Activated CD4-positive, alpha-beta memory T cell treated with anti-CD3 and anti-CD28 coated beads, Interleukin-2, amount 10 ng/mL, durations not matched to agents 7 days and 5 days (primary cell): Measurements from ENCODE around the gene KBTBD4. TPM values are rescaled to one million over a fixed set of nuclear protein-coding genes. Genes with fewer than 3 reads are reported as not detected.

ENCODE experiments used
- CTCF ChIA-PET: fragments of 350-600 bp; sonication (Branson Sonifier 250); formaldehyde crosslinking; loops from one replicate; lab custom pipeline; 2021; ENCODE audit warnings: antibody characterized with exemption, inconsistent platforms; lab: Charles Lee
- POLR2A ChIA-PET: fragments of 350-600 bp; sonication (Branson Sonifier 250); formaldehyde crosslinking; loops from one replicate; lab custom pipeline; 2021; ENCODE audit warnings: antibody characterized with exemption; lab: Charles Lee
- DNase-seq: peaks from one replicate; pipeline ENCODE4 v3.0.0-alpha.2; 2020
- H3K27ac Mint-ChIP-seq: one replicate; pipeline ENCODE4 v1.8.0; 2021; ENCODE audit warnings: mild to moderate bottlenecking, mixed read lengths
- H3K27me3 Mint-ChIP-seq: one replicate; pipeline ENCODE4 v1.8.0; 2021; ENCODE audit warnings: mixed read lengths
- H3K36me3 Mint-ChIP-seq: one replicate; pipeline ENCODE4 v1.8.0; 2021; ENCODE audit warnings: low read depth, mixed read lengths
- H3K4me1 Mint-ChIP-seq: one replicate; pipeline ENCODE4 v1.8.0; 2021; ENCODE audit warnings: mixed read lengths
- H3K4me3 Mint-ChIP-seq: one replicate; pipeline ENCODE4 v1.8.0; 2021; ENCODE audit warnings: mild to moderate bottlenecking, mixed read lengths
- H3K9me3 Mint-ChIP-seq: one replicate; pipeline ENCODE4 v1.8.0; 2021; ENCODE audit warnings: mixed read lengths
- total RNA-seq, 2 experiments: library from RNA; stranded (reverse); gene quantifications; one replicate each; pipeline ENCODE4 v1.2.3, GENCODE V29; 2021

The KBTBD4 gene
- total RNA-seq = 10 to 100 TPM; 18.1 to 18.2 TPM

DNA sequence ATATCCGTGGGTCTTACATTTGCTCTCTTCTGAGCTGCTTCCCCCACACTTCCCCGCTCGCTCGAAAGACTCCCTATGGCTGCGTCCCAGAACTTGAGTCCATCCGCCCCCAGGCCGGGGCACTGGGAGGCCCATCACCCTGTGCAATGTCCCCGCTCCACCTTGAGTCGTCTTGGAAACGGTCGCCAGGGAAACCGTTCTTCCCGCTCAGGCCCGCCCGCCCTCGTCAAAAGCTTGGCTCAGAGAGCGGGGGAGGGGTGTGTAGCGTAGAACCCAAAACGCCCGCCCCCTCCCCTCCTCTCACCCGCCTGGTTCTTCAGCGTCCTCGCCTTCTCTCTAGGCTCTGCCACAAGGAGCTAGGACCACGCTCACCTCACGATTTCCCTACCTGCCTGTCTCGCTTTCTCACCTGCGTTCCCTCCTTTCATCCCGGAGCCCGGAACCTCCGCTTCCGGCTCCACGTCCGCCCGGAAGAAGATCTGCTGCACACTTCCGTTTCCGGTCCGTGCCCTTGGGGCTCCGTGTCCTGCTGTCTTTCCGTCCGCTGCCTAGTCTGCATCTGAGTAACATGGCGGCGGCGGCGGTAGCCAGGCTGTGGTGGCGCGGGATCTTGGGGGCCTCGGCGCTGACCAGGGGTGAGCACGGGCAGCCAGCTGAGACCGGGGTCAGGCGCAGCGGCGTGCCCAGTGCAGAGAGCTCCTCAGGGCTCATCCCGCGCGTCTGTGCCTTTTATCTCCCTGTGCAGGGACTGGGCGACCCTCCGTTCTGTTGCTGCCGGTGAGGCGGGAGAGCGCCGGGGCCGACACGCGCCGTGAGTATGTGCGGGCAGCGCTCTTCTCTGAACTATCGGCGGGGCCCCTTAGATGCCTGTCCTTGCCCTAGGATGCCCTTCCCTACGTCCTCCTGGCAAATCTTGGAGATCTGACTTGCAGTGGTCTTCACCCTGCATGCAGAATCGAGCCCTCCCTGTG, at the start of gene KBTBD4, which contains the start of gene NDUFS3:
TSS of gene KBTBD4 (minus strand) at position 447 of the 971 bp plus-strand sequence. CDS start at position 428, 19 bp downstream.
TSS of gene NDUFS3 (plus strand) at position 551 of the 971 bp plus-strand sequence. CDS start at position 569, 18 bp downstream.
- ChIA-PET CTCF (interaction anchor here (0.9 to 2.4 kb wide), 6 partner anchors 14 to 137 kb away, joined by 3 to 7 read pairs (median 4); partner anchors contain the start of genes AGBL2 and PTPMT1), POLR2A (interaction anchor here (0.6 to 6.8 kb wide), 17 partner anchors 8 to 642 kb away, joined by 3 to 85 read pairs (median 5); partner anchors contain the start of genes ACP2, AGBL2, C1QTNF4 and CELF1)
- Mint-ChIP-seq H3K4me3 (peak within 1 kb of the TSS; percentile 91), H3K27me3 (no peaks in the 10 kb centered on the region), H3K27ac (peak within 1 kb of the TSS; percentile 86), H3K36me3 (peaks cover 55% of the 10 kb centered on the region), H3K9me3 (no peaks in the 10 kb centered on the region), H3K4me1 (peaks cover 36% of the 10 kb centered on the region)
- DNase-seq = peak; percentile 90

DNA sequence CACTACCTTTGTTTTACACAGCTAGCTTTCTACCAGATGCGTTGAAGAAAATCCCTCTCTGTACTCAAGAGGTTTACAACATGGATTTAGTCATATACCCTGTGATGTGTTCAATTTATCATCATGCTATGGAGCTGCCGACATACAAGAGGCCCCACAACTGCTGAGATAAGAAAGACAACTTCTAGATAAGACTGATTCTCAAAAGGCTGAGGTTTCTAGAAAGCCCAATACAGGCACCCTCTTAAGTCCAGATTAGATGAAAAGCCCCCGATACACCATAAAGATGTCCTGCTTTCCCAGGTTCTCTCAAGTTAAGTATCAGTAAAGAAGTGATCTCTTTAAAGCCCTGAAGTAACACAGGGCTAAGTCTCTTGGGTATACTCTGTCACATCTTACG, 49.3 kb upstream of the KBTBD4 start:
- ChIA-PET CTCF (no interaction called here), POLR2A (no interaction called here)
- H3K4me3 Mint-ChIP-seq = no peak overlapping the region
- no peaks in the 10 kb centered on the region for H3K27me3 Mint-ChIP-seq
- no peaks in the 10 kb centered on the region for H3K4me1 Mint-ChIP-seq
- H3K27ac Mint-ChIP-seq = no peak overlapping the region
- H3K9me3 Mint-ChIP-seq = no peaks in the 10 kb centered on the region
- H3K36me3 Mint-ChIP-seq = peaks cover 49% of the 10 kb centered on the region
- no peak for DNase-seq

DNA sequence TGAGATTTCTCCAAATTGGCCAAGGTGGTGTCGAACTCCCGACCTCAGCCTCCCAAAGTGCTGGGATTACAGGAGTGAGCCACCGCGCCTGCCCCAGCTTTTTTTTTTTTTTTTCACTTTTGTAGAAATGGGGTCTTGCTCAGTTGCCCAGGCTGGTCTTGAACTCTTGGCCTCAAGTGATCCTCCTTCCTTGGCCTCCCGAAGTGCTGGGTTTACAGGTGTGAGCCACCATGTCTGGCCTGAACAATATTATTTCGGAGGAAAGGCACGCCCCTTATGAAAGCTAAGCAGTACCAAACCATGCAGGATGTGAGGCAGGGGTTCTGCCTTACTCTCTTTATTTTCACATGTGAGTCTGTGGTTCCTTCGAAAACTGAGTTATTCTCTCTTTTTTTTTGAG, 47.5 kb upstream of the KBTBD4 start:
- H3K27ac Mint-ChIP-seq = no peak overlapping the region
- ChIA-PET POLR2A (no interaction called here), CTCF (interaction anchor here (0.7 kb wide), 1 partner anchor 58 kb away, joined by 3 read pairs; no protein-coding TSS in a partner anchor)
- H3K9me3 Mint-ChIP-seq = no peaks in the 10 kb centered on the region
- DNase-seq = no peak
- H3K4me1 Mint-ChIP-seq = no peaks in the 10 kb centered on the region
- H3K36me3 Mint-ChIP-seq = peaks cover 52% of the 10 kb centered on the region
- H3K27me3 Mint-ChIP-seq = no peaks in the 10 kb centered on the region
- H3K4me3 Mint-ChIP-seq = no peak overlapping the region

DNA sequence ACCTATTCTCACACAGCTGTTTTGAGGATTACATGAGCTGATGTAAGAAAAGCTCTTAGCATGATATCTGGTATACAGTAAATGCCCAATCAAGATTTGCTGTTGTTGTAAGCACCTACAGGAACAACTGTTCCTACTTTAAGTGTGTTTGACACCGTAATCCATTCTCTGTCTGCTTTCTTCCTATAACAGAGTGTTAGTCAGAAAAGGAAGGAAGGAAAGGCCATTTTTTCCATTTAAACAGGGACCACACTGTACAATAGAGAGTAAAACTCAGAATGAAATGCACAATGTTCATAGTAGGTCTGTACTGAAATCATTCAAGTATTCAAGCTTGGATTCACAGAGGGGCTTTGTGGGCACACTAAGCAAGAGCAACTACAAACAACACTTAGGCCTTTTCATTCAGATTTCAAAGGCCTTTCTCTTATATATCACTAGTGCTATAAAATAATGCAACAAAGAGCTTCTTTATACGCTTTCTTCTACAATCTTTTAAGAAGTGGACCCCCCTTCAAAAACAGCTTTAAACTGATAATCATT, 42.1 kb upstream of the KBTBD4 start:
- H3K27ac Mint-ChIP-seq = no peak overlapping the region
- peaks cover 32% of the 10 kb centered on the region for H3K36me3 Mint-ChIP-seq
- no peaks in the 10 kb centered on the region for H3K9me3 Mint-ChIP-seq
- peaks cover 13% of the 10 kb centered on the region for H3K4me1 Mint-ChIP-seq
- no peaks in the 10 kb centered on the region for H3K27me3 Mint-ChIP-seq
- no peak for DNase-seq
- ChIA-PET POLR2A (interaction anchor here (1.0 kb wide), 1 partner anchor 18 kb away, joined by 3 read pairs; no protein-coding TSS in a partner anchor), CTCF (interaction anchor here (0.5 kb wide), 1 partner anchor 1158 kb away, joined by 3 read pairs; no protein-coding TSS in a partner anchor)
- H3K4me3 Mint-ChIP-seq = no peak overlapping the region

DNA sequence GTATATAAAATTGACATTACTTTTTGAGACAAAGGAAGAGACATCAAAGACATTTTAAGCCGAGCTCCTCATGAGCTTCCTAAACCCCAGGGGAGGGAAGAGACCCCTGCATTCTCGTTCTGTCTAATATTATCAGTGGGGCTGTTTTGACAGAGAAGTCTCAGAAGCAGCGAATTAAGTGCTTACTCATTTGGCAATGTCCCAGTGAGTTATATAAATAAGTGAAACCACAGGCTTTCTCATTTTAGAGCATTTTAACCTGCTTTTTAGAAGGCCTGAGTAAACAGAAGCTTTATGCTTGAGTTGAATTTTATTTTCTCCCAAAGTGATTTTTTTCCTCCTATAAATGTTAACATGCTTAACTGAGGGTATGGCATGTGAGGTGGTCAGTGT, 38.6 kb upstream of the KBTBD4 start:
- CTCF ChIA-PET = interaction anchor here (1.0 to 1.3 kb wide), 4 partner anchors 11 to 191 kb away, joined by 3 to 5 read pairs (median 4); partner anchors contain the start of gene PSMC3
- no peak overlapping the region for H3K27ac Mint-ChIP-seq
- no peak overlapping the region for H3K4me3 Mint-ChIP-seq
- POLR2A ChIA-PET = no interaction called here
- H3K36me3 Mint-ChIP-seq = peaks cover 25% of the 10 kb centered on the region
- H3K9me3 Mint-ChIP-seq = no peaks in the 10 kb centered on the region
- DNase-seq = no peak
- no peaks in the 10 kb centered on the region for H3K27me3 Mint-ChIP-seq
- peaks cover 13% of the 10 kb centered on the region for H3K4me1 Mint-ChIP-seq

DNA sequence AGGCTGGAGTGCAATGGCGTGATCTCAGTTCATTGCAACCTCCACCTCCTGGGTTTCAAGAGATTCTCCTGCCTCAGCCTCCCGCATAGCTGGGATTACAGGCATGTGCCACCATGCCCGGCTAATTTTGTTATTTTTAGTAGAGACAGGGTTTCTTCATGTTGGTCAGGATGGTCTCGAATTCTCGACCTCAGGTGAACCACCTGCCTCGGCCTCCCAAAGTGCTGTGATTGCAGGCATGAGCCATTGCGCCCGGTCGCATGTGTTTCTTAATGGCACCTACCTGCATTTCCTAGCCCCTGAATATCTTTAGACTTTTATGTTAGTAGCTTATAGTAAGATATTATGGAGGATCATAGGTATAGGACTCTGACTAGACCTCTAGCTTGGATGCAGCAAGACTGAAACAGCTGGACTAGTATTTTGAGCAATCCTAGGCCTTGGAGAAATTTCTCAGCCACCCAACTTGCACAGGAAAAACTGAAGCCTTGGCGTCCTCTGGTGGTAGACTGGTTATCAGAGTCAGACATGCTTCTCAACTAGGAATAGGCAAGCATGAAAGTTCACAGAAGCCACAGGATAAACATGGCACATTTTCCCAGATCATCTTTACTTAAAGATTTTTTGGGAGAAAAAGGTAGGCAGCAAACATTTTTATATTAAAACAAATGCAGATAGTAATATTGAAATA, 38.1 kb upstream of the KBTBD4 start:
- H3K9me3 Mint-ChIP-seq = no peaks in the 10 kb centered on the region
- H3K4me1 Mint-ChIP-seq = peaks cover 13% of the 10 kb centered on the region
- POLR2A ChIA-PET = interaction anchor here (1.0 kb wide), 1 partner anchor 13 kb away, joined by 3 read pairs; no protein-coding TSS in a partner anchor
- no peak overlapping the region for H3K4me3 Mint-ChIP-seq
- no peaks in the 10 kb centered on the region for H3K27me3 Mint-ChIP-seq
- CTCF ChIA-PET = interaction anchor here (0.6 to 1.3 kb wide), 5 partner anchors 10 to 190 kb away, joined by 3 to 5 read pairs (median 4); partner anchors contain the start of gene PSMC3
- H3K27ac Mint-ChIP-seq = no peak overlapping the region
- peaks cover 20% of the 10 kb centered on the region for H3K36me3 Mint-ChIP-seq
- peak; percentile 23 for DNase-seq

DNA sequence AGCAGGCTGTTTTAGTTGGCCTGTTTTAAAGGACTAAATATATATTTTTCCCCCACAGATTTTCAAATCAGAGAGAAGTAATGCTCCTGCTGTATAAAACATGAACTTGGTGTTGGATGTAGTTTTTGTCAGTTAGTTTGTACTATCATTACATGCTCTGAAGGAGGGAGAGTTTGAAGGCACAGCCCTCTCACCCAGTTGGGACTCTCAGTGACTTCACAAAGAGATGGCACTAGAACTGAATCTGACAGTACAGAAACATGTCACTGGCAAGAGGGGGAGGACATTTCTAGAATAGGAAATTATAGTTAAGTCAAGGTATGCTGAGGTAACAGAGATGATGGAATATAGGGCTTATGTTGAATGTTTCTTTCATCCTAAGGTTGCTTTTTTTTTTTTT, 36.5 kb upstream of the KBTBD4 start:
- H3K4me1 Mint-ChIP-seq = peaks cover 13% of the 10 kb centered on the region
- H3K27ac Mint-ChIP-seq = no peak overlapping the region
- POLR2A ChIA-PET = no interaction called here

DNA sequence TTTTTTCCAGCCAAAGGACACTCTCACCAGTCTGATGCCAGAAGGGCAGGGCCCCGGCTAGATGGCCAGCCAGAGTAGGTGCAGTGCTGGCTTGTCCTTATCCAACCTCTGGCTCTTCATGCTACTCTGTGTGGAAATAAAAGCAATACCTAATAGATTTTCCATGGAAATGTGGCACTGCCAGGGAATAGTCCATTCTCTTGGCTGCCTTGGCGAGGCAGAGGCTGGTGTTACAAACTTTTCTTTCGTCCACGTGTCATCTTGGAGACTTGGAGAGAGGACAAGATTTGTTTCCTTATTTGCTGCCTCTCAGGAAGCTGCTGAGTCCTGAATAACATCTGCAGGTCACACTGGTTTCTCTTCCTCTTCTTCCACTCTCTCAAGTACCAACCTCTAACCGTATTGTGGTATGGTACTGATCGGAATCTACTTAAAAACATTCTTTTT, 32.6 kb upstream of the KBTBD4 start:
- no peak for DNase-seq

More for the DNA sequence above, 36.5 kb upstream of the KBTBD4 start:
- Mint-ChIP-seq H3K4me3 (no peak overlapping the region), H3K9me3 (no peaks in the 10 kb centered on the region), H3K27me3 (no peaks in the 10 kb centered on the region), H3K36me3 (peaks cover 16% of the 10 kb centered on the region)
- DNase-seq = no peak
- CTCF ChIA-PET = no interaction called here

DNA sequence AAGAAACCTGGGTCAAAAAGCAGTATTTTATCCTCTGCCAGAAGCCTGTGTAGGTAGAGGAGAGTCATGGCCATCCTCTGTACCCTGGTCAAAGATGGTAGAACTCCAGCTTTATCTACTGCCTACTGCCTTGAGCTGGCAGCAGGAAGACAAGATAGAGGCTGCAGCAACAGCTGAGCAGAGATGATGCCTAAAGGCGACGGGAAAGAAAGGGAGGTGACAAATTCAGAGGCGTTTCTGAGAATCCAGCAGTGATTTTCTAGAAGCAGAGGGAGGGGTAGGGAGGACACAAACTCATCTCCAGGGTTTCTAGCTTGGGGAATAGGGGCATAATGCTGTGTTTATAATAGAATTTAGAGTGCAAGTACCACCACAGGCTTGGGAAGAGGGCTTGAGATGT, 30.9 kb upstream of the KBTBD4 start:
- CTCF ChIA-PET = interaction anchor here (0.6 to 0.9 kb wide), 2 partner anchors 10 to 92 kb away, joined by 3 read pairs; no protein-coding TSS in a partner anchor
- Mint-ChIP-seq H3K36me3 (no peaks in the 10 kb centered on the region), H3K27ac (no peak overlapping the region), H3K9me3 (no peaks in the 10 kb centered on the region), H3K4me3 (no peak overlapping the region), H3K27me3 (peaks cover 6% of the 10 kb centered on the region), H3K4me1 (peaks cover 8% of the 10 kb centered on the region)
- DNase-seq = no peak
- POLR2A ChIA-PET = interaction anchor here (1.2 to 1.4 kb wide), 3 partner anchors 9 to 31 kb away, joined by 3 to 7 read pairs (median 4); partner anchors contain the start of genes KBTBD4 and NDUFS3

More for the DNA sequence above, 32.6 kb upstream of the KBTBD4 start:
- Mint-ChIP-seq H3K27me3 (peaks cover 2% of the 10 kb centered on the region), H3K36me3 (no peaks in the 10 kb centered on the region), H3K27ac (no peak overlapping the region), H3K4me3 (no peak overlapping the region), H3K9me3 (no peaks in the 10 kb centered on the region), H3K4me1 (peaks cover 10% of the 10 kb centered on the region)
- CTCF ChIA-PET = no interaction called here
- POLR2A ChIA-PET = interaction anchor here (1.0 kb wide), 1 partner anchor 16 kb away, joined by 4 read pairs; no protein-coding TSS in a partner anchor

DNA sequence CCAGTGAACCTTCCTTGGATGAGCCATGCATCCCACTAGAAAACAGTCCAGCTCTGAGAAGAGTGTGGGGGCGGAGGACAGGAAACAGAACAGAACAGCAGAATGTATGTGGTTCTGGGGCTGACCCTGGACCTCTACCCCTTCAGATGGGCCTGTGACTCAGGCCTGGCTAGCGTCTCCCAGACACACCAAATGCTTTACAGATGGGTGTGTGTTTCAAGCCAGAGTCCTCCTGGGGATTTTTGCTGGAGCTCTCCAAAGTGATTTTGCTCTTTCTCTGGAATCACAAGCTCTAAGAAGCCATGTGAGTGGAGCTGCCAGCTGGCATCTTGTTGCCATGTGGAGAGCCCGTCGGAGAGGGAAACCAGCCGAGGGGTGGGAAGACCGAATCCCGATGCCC, 28.6 kb upstream of the KBTBD4 start:
- Mint-ChIP-seq H3K4me3 (no peak overlapping the region), H3K4me1 (peaks cover 8% of the 10 kb centered on the region), H3K27ac (no peak overlapping the region), H3K9me3 (no peaks in the 10 kb centered on the region), H3K36me3 (no peaks in the 10 kb centered on the region), H3K27me3 (peaks cover 6% of the 10 kb centered on the region)
- CTCF ChIA-PET = interaction anchor here (0.8 to 0.9 kb wide), 2 partner anchors 10 to 153 kb away, joined by 3 to 4 read pairs; no protein-coding TSS in a partner anchor
- no peak for DNase-seq
- POLR2A ChIA-PET = no interaction called here

DNA sequence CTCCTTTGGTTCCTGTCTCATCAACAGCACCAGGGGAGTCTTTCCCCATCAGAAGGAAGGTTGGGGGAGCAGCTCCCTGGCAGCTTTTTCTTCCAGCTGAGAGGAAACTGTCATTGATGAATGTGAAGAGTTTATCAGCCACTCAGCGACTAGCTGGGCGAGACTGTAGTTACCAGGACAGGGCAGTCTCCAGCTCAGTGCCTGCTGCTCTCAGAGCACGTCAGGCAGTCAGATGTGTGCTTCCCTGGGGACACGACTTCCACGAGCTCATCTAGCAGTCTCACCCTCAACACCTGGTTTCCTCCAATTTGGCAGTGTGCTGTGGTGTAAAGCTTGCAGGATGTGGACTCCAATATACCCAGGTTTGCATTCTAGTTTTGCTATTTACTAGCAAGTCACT, 28.0 kb upstream of the KBTBD4 start:
- peaks cover 8% of the 10 kb centered on the region for H3K4me1 Mint-ChIP-seq
- POLR2A ChIA-PET = no interaction called here
- CTCF ChIA-PET = interaction anchor here (0.8 to 0.9 kb wide), 2 partner anchors 10 to 152 kb away, joined by 3 to 4 read pairs; no protein-coding TSS in a partner anchor
- no peak overlapping the region for H3K27ac Mint-ChIP-seq
- H3K27me3 Mint-ChIP-seq = peaks cover 6% of the 10 kb centered on the region
- H3K36me3 Mint-ChIP-seq = no peaks in the 10 kb centered on the region
- no peaks in the 10 kb centered on the region for H3K9me3 Mint-ChIP-seq
- DNase-seq = no peak
- H3K4me3 Mint-ChIP-seq = no peak overlapping the region

DNA sequence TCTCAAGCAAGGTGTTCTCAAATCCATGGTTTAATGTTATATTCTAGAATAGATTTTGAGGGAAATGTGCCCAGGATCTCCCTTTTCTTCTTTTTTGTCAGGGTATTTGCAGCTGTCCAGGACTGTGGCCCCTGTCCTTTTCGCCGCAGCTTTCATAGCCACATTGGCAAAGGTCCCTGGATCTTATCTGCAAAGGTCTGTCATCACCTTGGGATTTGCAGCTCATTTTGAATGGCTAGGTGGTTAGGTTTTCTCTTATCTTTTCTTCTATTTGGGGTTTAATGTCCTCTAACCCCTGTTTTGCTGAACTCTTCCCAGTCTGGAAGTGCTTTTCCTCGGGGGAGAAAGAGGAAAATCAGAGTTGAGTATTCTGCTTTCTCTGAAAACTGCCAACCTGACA, 27.2 kb upstream of the KBTBD4 start:
- peaks cover 6% of the 10 kb centered on the region for H3K27me3 Mint-ChIP-seq
- H3K36me3 Mint-ChIP-seq = no peaks in the 10 kb centered on the region
- no peak overlapping the region for H3K4me3 Mint-ChIP-seq
- H3K4me1 Mint-ChIP-seq = peaks cover 8% of the 10 kb centered on the region
- no peak for DNase-seq
- no peaks in the 10 kb centered on the region for H3K9me3 Mint-ChIP-seq
- CTCF ChIA-PET = interaction anchor here (1.2 kb wide), 1 partner anchor 11 kb away, joined by 3 read pairs; no protein-coding TSS in a partner anchor
- no peak overlapping the region for H3K27ac Mint-ChIP-seq
- POLR2A ChIA-PET = no interaction called here
